WTC11 (cell line): ENCODE data around the gene SSTR5. TPM values are rescaled to one million over a fixed set of nuclear protein-coding genes. Genes with fewer than 3 reads are reported as not detected.

Experiments used
- ATAC-seq: fragments of 200-7000 bp; cut with Tn5 transposase; 2 replicates; pipeline ENCODE4 v1.10.0; 2021; ENCODE audit warnings: mild to moderate bottlenecking, moderate library complexity
- CTCF ChIA-PET: fragments of 300-600 bp; sonication (Branson Sonifier 250); formaldehyde crosslinking; loops from one replicate; lab custom pipeline; 2021; ENCODE audit warnings: antibody characterized with exemption; lab: Charles Lee
- POLR2A ChIA-PET: fragments of 350-600 bp; sonication (Branson Sonifier 250); formaldehyde crosslinking; loops from one replicate; lab custom pipeline; 2021; ENCODE audit warnings: antibody characterized with exemption; lab: Charles Lee
- DNase-seq: peaks from one replicate; pipeline ENCODE4 v3.0.0; 2021; ENCODE audit warnings: low spot score
- H3K27ac Mint-ChIP-seq: 2 replicates; pipeline ENCODE4 v1.8.0; 2021; ENCODE audit warnings: mixed read lengths
- H3K27me3 Mint-ChIP-seq: 2 replicates; pipeline ENCODE4 v1.8.0; 2021; ENCODE audit warnings: low read depth, mild to moderate bottlenecking, moderate library complexity, mixed read lengths
- H3K36me3 Mint-ChIP-seq: 2 replicates; pipeline ENCODE4 v1.8.0; 2021; ENCODE audit warnings: mixed read lengths
- H3K4me1 Mint-ChIP-seq: 2 replicates; pipeline ENCODE4 v1.8.0; 2022; ENCODE audit warnings: mixed read lengths
- H3K4me3 Mint-ChIP-seq: 2 replicates; pipeline ENCODE4 v1.8.0; 2021; ENCODE audit warnings: mild to moderate bottlenecking, moderate library complexity, mixed read lengths
- H3K9me3 Mint-ChIP-seq: 2 replicates; pipeline ENCODE4 v1.8.0; 2021; ENCODE audit warnings: mixed read lengths
- ATF1 ChIP-seq: sonication (generic); formaldehyde crosslinking; IDR thresholded peaks from 2 replicates; pipeline ENCODE4 v1.8.1; 2023; ENCODE audit warnings: mild to moderate bottlenecking, moderate library complexity, missing genetic modification reagents
- CDX4 ChIP-seq: fragments of 250-450 bp; sonication (Bioruptor Pico); IDR thresholded peaks from 2 replicates; pipeline ENCODE4 v1.9.0; 2021; ENCODE audit warnings: moderate library complexity, mild to moderate bottlenecking, inconsistent platforms, borderline replicate concordance
- E2F1 ChIP-seq: sonication (generic); formaldehyde crosslinking; IDR thresholded peaks from 2 replicates; pipeline ENCODE4 v1.8.0; 2022; ENCODE audit warnings: mild to moderate bottlenecking, missing genetic modification reagents
- IRF2 ChIP-seq: sonication (generic); formaldehyde crosslinking; IDR thresholded peaks from 2 replicates; pipeline ENCODE4 v1.8.0; 2022; ENCODE audit warnings: low read depth, missing genetic modification reagents, borderline replicate concordance
- MYBL2 ChIP-seq: sonication (generic); formaldehyde crosslinking; IDR thresholded peaks from 2 replicates; pipeline ENCODE4 v1.8.1; 2023; ENCODE audit warnings: mild to moderate bottlenecking, moderate library complexity, missing genetic modification reagents
- NR3C1 ChIP-seq: sonication (generic); formaldehyde crosslinking; conservative IDR thresholded peaks from 2 replicates; pipeline ENCODE4 v1.8.1; 2023; ENCODE audit warnings: low read depth, mild to moderate bottlenecking, missing genetic modification reagents
- PRDM15 ChIP-seq: sonication (generic); formaldehyde crosslinking; IDR thresholded peaks from 2 replicates; pipeline ENCODE4 v1.8.0; 2022; ENCODE audit warnings: missing genetic modification reagents
- ZNF263 ChIP-seq: sonication (generic); formaldehyde crosslinking; IDR thresholded peaks from 2 replicates; pipeline ENCODE4 v1.8.1; 2022; ENCODE audit warnings: low read depth, mild to moderate bottlenecking, moderate library complexity, missing genetic modification reagents
- ZNF416 ChIP-seq: fragments of 250-450 bp; sonication (Bioruptor Pico); IDR thresholded peaks from 2 replicates; pipeline ENCODE4 v1.9.0; 2021; ENCODE audit warnings: mild to moderate bottlenecking, inconsistent platforms
- total RNA-seq: library from RNA; stranded (reverse); gene quantifications from 3 replicates; pipeline ENCODE4 v1.2.3, GENCODE V29; 2021
- TF ChIP-seq, protein P1 (sequence below): fragments of 200-600 bp; IDR thresholded peaks from 2 replicates; pipeline ENCODE4 v1.8.0; 2022; ENCODE audit warnings: antibody characterized with exemption
- TF ChIP-seq, protein P2 (sequence below): fragments of 250-450 bp; sonication (Bioruptor Pico); conservative IDR thresholded peaks from 2 replicates; pipeline ENCODE4 v1.9.0; 2021; ENCODE audit warnings: mild to moderate bottlenecking
- TF ChIP-seq, protein P3 (sequence below): sonication (generic); formaldehyde crosslinking; IDR thresholded peaks from 2 replicates; pipeline ENCODE4 v1.8.0; 2022; ENCODE audit warnings: mild to moderate bottlenecking, missing genetic modification reagents

The SSTR5 gene
- total RNA-seq, 1 experiment from 2014 or later = 0.61 TPM

- ChIA-PET CTCF (interaction anchor here (2.3 kb wide), 1 partner anchor 11 kb away, joined by 10 read pairs; no protein-coding TSS in a partner anchor), POLR2A (no interaction called here)
- H3K27ac Mint-ChIP-seq = no peak overlapping the region
- H3K27me3 Mint-ChIP-seq = peaks cover 6% of the 10 kb centered on the region; the same call in 1 of the 2 replicates
- DNase-seq = no peak
- ATAC-seq = no peak
- H3K9me3 Mint-ChIP-seq = no peaks in the 10 kb centered on the region
- H3K4me3 Mint-ChIP-seq = no peak overlapping the region
- no peak for TF ChIP-seq PRDM15
- no peak for TF ChIP-seq IRF2 (CRISPR knock-in tag)
- TF ChIP-seq, protein P1, sequence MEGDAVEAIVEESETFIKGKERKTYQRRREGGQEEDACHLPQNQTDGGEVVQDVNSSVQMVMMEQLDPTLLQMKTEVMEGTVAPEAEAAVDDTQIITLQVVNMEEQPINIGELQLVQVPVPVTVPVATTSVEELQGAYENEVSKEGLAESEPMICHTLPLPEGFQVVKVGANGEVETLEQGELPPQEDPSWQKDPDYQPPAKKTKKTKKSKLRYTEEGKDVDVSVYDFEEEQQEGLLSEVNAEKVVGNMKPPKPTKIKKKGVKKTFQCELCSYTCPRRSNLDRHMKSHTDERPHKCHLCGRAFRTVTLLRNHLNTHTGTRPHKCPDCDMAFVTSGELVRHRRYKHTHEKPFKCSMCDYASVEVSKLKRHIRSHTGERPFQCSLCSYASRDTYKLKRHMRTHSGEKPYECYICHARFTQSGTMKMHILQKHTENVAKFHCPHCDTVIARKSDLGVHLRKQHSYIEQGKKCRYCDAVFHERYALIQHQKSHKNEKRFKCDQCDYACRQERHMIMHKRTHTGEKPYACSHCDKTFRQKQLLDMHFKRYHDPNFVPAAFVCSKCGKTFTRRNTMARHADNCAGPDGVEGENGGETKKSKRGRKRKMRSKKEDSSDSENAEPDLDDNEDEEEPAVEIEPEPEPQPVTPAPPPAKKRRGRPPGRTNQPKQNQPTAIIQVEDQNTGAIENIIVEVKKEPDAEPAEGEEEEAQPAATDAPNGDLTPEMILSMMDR = no peak
- no peak for TF ChIP-seq NR3C1
- TF ChIP-seq ZNF263 (CRISPR knock-in tag) = no peak
- no peaks in the 10 kb centered on the region for H3K36me3 Mint-ChIP-seq
- peaks cover 4% of the 10 kb centered on the region; the same call in 1 of the 2 replicates for H3K4me1 Mint-ChIP-seq
These were observed 3.0 kb downstream of the SSTR5 start for GRCh38 chr16:1075546-1075945.

- Mint-ChIP-seq H3K27me3 (peaks cover 5% of the 10 kb centered on the region; the same call in 1 of the 2 replicates), H3K9me3 (no peaks in the 10 kb centered on the region), H3K4me3 (no peak overlapping the region), H3K4me1 (peaks cover 4% of the 10 kb centered on the region; the same call in 1 of the 2 replicates), H3K36me3 (no peaks in the 10 kb centered on the region), H3K27ac (no peak overlapping the region)
- ATAC-seq = no peak
- TF ChIP-seq ZNF263 (CRISPR knock-in tag) (no peak), ZNF416 (CRISPR knock-in tag) (no peak), MYBL2 (CRISPR knock-in tag) (no peak), ATF1 (CRISPR knock-in tag) (no peak), E2F1 (no peak), CDX4 (no peak)
- TF ChIP-seq, protein P2, sequence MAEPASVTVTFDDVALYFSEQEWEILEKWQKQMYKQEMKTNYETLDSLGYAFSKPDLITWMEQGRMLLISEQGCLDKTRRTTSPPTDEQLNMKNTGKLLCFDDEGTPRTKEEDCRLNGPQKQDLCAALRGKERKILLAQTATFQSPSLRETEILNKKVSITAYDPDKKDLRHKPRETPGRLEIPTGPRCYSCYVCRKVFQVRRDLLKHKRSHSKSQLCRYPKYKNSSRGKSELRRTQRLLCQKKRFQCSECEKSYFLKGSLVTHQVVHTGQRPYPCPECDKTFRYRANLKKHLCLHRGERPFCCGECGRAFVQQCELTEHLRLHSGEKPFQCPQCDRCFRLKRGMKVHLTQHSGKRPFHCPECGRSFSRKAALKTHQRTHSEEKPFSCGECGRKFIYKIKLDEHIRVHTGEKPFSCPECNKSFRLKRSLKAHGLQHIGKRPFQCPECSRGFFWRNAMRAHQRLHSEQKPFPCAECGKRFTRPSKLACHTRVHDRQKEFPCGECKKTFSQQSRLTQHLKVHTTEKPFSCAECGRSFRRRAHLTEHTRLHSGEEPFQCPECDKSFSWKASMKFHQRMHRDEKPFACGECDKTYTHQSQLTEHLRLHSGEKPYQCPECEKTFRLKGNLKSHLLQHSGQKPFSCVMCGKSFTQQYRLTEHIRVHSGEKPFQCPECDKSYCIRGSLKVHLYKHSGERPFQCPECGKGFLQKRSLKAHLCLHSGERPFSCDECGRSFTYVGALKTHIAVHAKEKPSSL (CRISPR knock-in tag) = no peak
- TF ChIP-seq, protein P3, sequence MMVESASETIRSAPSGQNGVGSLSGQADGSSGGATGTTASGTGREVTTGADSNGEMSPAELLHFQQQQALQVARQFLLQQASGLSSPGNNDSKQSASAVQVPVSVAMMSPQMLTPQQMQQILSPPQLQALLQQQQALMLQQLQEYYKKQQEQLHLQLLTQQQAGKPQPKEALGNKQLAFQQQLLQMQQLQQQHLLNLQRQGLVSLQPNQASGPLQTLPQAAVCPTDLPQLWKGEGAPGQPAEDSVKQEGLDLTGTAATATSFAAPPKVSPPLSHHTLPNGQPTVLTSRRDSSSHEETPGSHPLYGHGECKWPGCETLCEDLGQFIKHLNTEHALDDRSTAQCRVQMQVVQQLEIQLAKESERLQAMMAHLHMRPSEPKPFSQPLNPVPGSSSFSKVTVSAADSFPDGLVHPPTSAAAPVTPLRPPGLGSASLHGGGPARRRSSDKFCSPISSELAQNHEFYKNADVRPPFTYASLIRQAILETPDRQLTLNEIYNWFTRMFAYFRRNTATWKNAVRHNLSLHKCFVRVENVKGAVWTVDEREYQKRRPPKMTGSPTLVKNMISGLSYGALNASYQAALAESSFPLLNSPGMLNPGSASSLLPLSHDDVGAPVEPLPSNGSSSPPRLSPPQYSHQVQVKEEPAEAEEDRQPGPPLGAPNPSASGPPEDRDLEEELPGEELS (CRISPR knock-in tag) = no peak
- CTCF ChIA-PET = interaction anchor here (1.1 to 1.4 kb wide), 3 partner anchors 20 to 26 kb away, joined by 3 read pairs; no protein-coding TSS in a partner anchor
- POLR2A ChIA-PET = no interaction called here
- no peak for DNase-seq
These were observed 4.4 kb downstream of the SSTR5 start for GRCh38 chr16:1076801-1077576.
